Smooth muscle cell (in vitro differentiated cells): ENCODE measurements around the gene HS3ST4. TPM values are rescaled to one million over a fixed set of nuclear protein-coding genes. Genes with fewer than 3 reads are reported as not detected.

Experiments used
- DNase-seq: peaks from one replicate; lab custom pipeline; 2025; ENCODE audit not compliant: unreplicated experiment; lab: John Stamatoyannopoulos, UW
- H2AFZ ChIP-seq: fragments of 200-600 bp; sonication (generic); 2 replicates; pipeline ENCODE4 v1.6.0; 2016; ENCODE audit warnings: antibody characterized with exemption, low read depth, mild to moderate bottlenecking
- H3F3A ChIP-seq: fragments of 200-600 bp; sonication (generic); 2 replicates; pipeline ENCODE4 v1.6.0; 2017; ENCODE audit warnings: antibody characterized with exemption, low read depth
- H3K27ac ChIP-seq: fragments of 200-600 bp; sonication (generic); 2 replicates; pipeline ENCODE4 v1.5.1; 2016; ENCODE audit warnings: low read depth, mild to moderate bottlenecking
- H3K27me3 ChIP-seq: fragments of 200-600 bp; sonication (generic); 2 replicates; pipeline ENCODE4 v1.6.1; 2016; ENCODE audit warnings: low read depth, mild to moderate bottlenecking
- H3K36me3 ChIP-seq: fragments of 200-600 bp; sonication (generic); 2 replicates; pipeline ENCODE4 v1.5.1; 2016; ENCODE audit warnings: low read depth
- H3K4me1 ChIP-seq: fragments of 200-600 bp; sonication (generic); 2 replicates; pipeline ENCODE4 v1.5.1; 2016; ENCODE audit warnings: low read depth
- H3K4me2 ChIP-seq: fragments of 200-600 bp; sonication (generic); 2 replicates; pipeline ENCODE4 v1.6.0; 2016; ENCODE audit warnings: mild to moderate bottlenecking
- H3K4me3 ChIP-seq: fragments of 200-600 bp; sonication (generic); 2 replicates; pipeline ENCODE4 v1.5.1; 2016; ENCODE audit warnings: mild to moderate bottlenecking
- H3K79me2 ChIP-seq: fragments of 200-600 bp; sonication (generic); 2 replicates; pipeline ENCODE4 v1.6.0; 2016; ENCODE audit warnings: low read depth, mild to moderate bottlenecking
- H3K9ac ChIP-seq: fragments of 200-600 bp; sonication (generic); 2 replicates; pipeline ENCODE4 v1.6.0; 2016; ENCODE audit warnings: low read depth
- H3K9me3 ChIP-seq: fragments of 200-600 bp; sonication (generic); replicated peaks from 2 replicates; pipeline ENCODE4 v1.5.1; 2016; ENCODE audit warnings: low read depth
- H4K20me1 ChIP-seq: fragments of 200-600 bp; sonication (generic); 2 replicates; pipeline ENCODE4 v1.6.0; 2016; ENCODE audit warnings: low read depth
- WGBS: methylation state at CpG from one replicate; pipeline ENCODE4 v1.1.7; 2016; ENCODE audit warnings: low lambda C conversion rate; 5-methylcytosine and 5-hydroxymethylcytosine counted together
- polyA plus RNA-seq: library from polyadenylated mRNA; unstranded; fragments of >200 nt; fragmentation: Nextera tagmentation; extraction: Ambion mirVana; gene quantifications from 2 replicates; pipeline ENCODE4 v1.2.1, GENCODE V29; 2016
- total RNA-seq: library from RNA; depleted of rRNA; stranded (reverse); fragments of >200 nt; gene quantifications from 2 replicates; pipeline ENCODE4 v1.2.3, GENCODE V29; 2014
- TF ChIP-seq, protein P1 (sequence below): fragments of 200-600 bp; sonication (generic); IDR thresholded peaks from 2 replicates; pipeline ENCODE4 v1.5.1; 2017; ENCODE audit warnings: borderline replicate concordance, mild to moderate bottlenecking, antibody characterized with exemption; ENCODE audit not compliant: insufficient read depth, poor library complexity, severe bottlenecking

HS3ST4 gene
- total and polyA plus RNA-seq, 2 experiments from 2014 or later: 0.29 to 2.2 TPM

DNA sequence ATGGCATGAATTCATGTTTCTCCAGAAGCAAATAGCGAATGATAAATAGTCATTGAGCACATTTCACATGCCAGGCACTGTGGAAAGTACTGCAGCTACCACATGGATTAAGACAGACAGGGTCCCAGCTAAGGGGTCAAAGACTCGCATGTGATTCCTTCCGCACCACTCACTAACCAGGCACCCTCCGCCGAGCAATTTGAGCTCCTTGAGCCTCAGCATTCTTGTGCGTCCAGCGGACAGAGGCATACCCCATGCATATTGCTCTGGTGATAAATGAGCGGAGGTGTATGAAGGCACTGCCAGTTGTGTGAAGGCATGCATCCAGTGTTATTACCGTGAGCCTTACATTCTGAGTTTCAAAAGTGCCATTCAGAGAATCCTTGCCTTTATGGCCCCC is 358.7 kb downstream of the HS3ST4 start:
- TF ChIP-seq, protein P1, sequence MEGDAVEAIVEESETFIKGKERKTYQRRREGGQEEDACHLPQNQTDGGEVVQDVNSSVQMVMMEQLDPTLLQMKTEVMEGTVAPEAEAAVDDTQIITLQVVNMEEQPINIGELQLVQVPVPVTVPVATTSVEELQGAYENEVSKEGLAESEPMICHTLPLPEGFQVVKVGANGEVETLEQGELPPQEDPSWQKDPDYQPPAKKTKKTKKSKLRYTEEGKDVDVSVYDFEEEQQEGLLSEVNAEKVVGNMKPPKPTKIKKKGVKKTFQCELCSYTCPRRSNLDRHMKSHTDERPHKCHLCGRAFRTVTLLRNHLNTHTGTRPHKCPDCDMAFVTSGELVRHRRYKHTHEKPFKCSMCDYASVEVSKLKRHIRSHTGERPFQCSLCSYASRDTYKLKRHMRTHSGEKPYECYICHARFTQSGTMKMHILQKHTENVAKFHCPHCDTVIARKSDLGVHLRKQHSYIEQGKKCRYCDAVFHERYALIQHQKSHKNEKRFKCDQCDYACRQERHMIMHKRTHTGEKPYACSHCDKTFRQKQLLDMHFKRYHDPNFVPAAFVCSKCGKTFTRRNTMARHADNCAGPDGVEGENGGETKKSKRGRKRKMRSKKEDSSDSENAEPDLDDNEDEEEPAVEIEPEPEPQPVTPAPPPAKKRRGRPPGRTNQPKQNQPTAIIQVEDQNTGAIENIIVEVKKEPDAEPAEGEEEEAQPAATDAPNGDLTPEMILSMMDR: no peak
- H2AFZ ChIP-seq: no peak overlapping the region
- no peaks in the 10 kb centered on the region for H3K9me3 ChIP-seq
- no peak overlapping the region for H3K4me2 ChIP-seq
- DNase-seq: no peak
- no peak overlapping the region for H3K9ac ChIP-seq
- H3K36me3 ChIP-seq: no peaks in the 10 kb centered on the region
- H3K4me1 ChIP-seq: peaks cover 18% of the 10 kb centered on the region
- no peaks in the 10 kb centered on the region for H4K20me1 ChIP-seq
- H3K79me2 ChIP-seq: no peaks in the 10 kb centered on the region
- H3K27ac ChIP-seq: no peak overlapping the region
- no peaks in the 10 kb centered on the region for H3F3A ChIP-seq
- H3K4me3 ChIP-seq: no peak overlapping the region
- WGBS: 60% methylated on average over 9 of the region's 9 CpGs
- peaks cover 8% of the 10 kb centered on the region for H3K27me3 ChIP-seq

- TF ChIP-seq, protein P1: no peak
Measured at GRCh38 chr16:26051063-26051462, 359.3 kb downstream of the HS3ST4 start.

GRCh38 chr16:26053889-26054288 is 362.1 kb downstream of the HS3ST4 start:
- Histone ChIP-seq H3K4me1 (peaks cover 18% of the 10 kb centered on the region), H3K79me2 (no peaks in the 10 kb centered on the region), H3F3A (no peaks in the 10 kb centered on the region), H3K36me3 (no peaks in the 10 kb centered on the region), H4K20me1 (no peaks in the 10 kb centered on the region), H3K27me3 (peaks cover 5% of the 10 kb centered on the region), H3K4me3 (no peak overlapping the region), H3K4me2 (no peak overlapping the region), H3K27ac (no peak overlapping the region), H3K9ac (no peak overlapping the region), H3K9me3 (no peaks in the 10 kb centered on the region), H2AFZ (no peak overlapping the region)
- TF ChIP-seq, protein P1: no peak
- WGBS: 90% methylated on average over 3 of the region's 3 CpGs
- no peak for DNase-seq

More at GRCh38 chr16:26051063-26051462, 359.3 kb downstream of the HS3ST4 start:
- Histone ChIP-seq H4K20me1 (no peaks in the 10 kb centered on the region), H3K4me3 (no peak overlapping the region), H3K9ac (no peak overlapping the region), H3K27me3 (peaks cover 5% of the 10 kb centered on the region), H3K27ac (no peak overlapping the region), H3K9me3 (no peaks in the 10 kb centered on the region), H3K79me2 (no peaks in the 10 kb centered on the region), H3K4me2 (no peak overlapping the region), H3F3A (no peaks in the 10 kb centered on the region), H2AFZ (no peak overlapping the region), H3K36me3 (no peaks in the 10 kb centered on the region), H3K4me1 (peaks cover 18% of the 10 kb centered on the region)
- 29% methylated on average over 2 of the region's 2 CpGs for WGBS
- no peak for DNase-seq

DNA sequence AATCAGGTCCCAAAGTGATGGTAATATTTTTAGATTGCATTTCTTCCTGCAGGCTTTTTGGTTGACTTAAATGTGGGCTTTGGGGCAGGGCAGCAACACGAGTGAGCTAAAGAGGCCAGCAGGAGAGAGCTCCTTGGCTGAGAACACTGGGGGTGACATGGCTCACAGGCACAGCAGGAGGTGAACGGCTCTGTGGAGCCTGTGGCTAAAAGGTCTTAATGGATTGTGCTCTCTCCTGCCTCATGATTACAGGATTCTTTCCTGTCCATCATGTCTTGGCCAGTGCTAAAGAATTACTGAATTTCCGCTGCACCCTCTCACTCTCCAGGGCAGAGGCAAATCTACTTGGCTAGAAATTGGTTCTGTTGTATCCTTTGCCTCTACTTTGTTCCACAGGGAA is 366.6 kb downstream of the HS3ST4 start:
- Histone ChIP-seq H3K36me3 (no peaks in the 10 kb centered on the region), H2AFZ (no peak overlapping the region), H3F3A (no peaks in the 10 kb centered on the region), H3K79me2 (no peaks in the 10 kb centered on the region), H3K4me2 (no peak overlapping the region), H3K27ac (no peak overlapping the region), H3K4me1 (no peaks in the 10 kb centered on the region), H4K20me1 (no peaks in the 10 kb centered on the region), H3K4me3 (no peak overlapping the region), H3K27me3 (peaks cover 5% of the 10 kb centered on the region), H3K9ac (no peak overlapping the region), H3K9me3 (no peaks in the 10 kb centered on the region)
- TF ChIP-seq, protein P1: no peak
- WGBS: 66% methylated on average over 3 of the region's 3 CpGs
- DNase-seq: no peak
